Psoas muscle (tissue), 8 donors: ENCODE measurements around the gene TMEM256. TPM values are rescaled to one million over a fixed set of nuclear protein-coding genes. Genes with fewer than 3 reads are reported as not detected.
"Not testable (repeated sequence)": the region's sequence is repeated elsewhere in the genome, so short reads cannot be mapped to it uniquely, and the experiment has no call there.

Experiments used
- ATAC-seq, 4 donors: fragments of 200-7000 bp; cut with Tn5 transposase; one replicate each; pipeline ENCODE4 v1.9.1; 2020; ENCODE audit warnings: moderate library complexity in 3 of 4, mild to moderate bottlenecking in 2 of 4
- DNase-seq, 2 donors: peaks; one replicate each; pipeline ENCODE4 v3.0.0-alpha.2; 2020
- H3K27ac ChIP-seq: fragments of 200-600 bp; one replicate; pipeline ENCODE4 v1.8.0; 2022
- H3K27me3 ChIP-seq, 3 donors: fragments of 200-600 bp in 1 of 3; one replicate each; pipeline versions ENCODE4 v1.6.1 to v1.8.0; 2013 to 2022; ENCODE audit warnings: low read length in 2 of 3, mild to moderate bottlenecking in 2 of 3, moderate library complexity in 1 of 3; ENCODE audit not compliant: insufficient read depth in 3 of 3
- H3K36me3 ChIP-seq, 2 donors: fragments of 200-600 bp in 1 of 2; one replicate each; pipeline versions ENCODE4 v1.6.1 to v1.8.0; 2013 to 2022; ENCODE audit warnings: low read depth in 1 of 2, mild to moderate bottlenecking in 1 of 2, moderate library complexity in 1 of 2; ENCODE audit not compliant: insufficient read depth in 1 of 2
- H3K4me1 ChIP-seq: fragments of 200-600 bp; one replicate; pipeline ENCODE4 v1.8.0; 2022
- H3K4me3 ChIP-seq: fragments of 200-600 bp; one replicate; pipeline ENCODE4 v1.8.0; 2022; ENCODE audit warnings: mild to moderate bottlenecking
- H3K9me3 ChIP-seq: fragments of 200-600 bp; one replicate; pipeline ENCODE4 v1.8.0; 2022
- WGBS, 3 donors: extraction: QIAGEN DNeasy Blood & Tissue Kit; methylation state at CpG; one replicate each; pipeline versions ENCODE4 v1.1.6 to v1.1.7; 2013; 5-methylcytosine and 5-hydroxymethylcytosine counted together
- intact Hi-C, 2 donors: fragments of 100-400 bp; cut with DNase I; formaldehyde crosslinking; loops; one replicate each; pipeline versions ENCODE4 v1.11.0 to v1.14.2; 2022
- polyA plus RNA-seq, 3 donors: library from polyadenylated mRNA; stranded (reverse); fragments of 200-250 nt; gene quantifications; one replicate each; pipeline ENCODE4 v1.2.3, GENCODE V29; 2013
- total RNA-seq, 4 donors: library from RNA; stranded (reverse); fragmentation: NEBNext Ultra II Directional in 2 of 4; extraction: Animal tissue kit (Norgen Biotek cat#: 25700) in 2 of 4; gene quantifications; one replicate each; pipeline versions ENCODE4 v1.2.1 to v1.2.4, GENCODE V29; 2021 to 2023
- TF ChIP-seq, protein P1 (sequence below): fragments of 200-600 bp; IDR thresholded peaks from one replicate; pipeline ENCODE4 v1.8.0; 2022; ENCODE audit warnings: antibody characterized with exemption
- donor health status: healthy with polysubstance abuse.
- donor health status: DM: no; HTN: no; CAD: no; lungs with moderate emphysema.
- donor health status: Bipolar disorder and iron deficiency.
- donor health status: healthy.
- donor health status: DM: yes; HTN: yes; CAD: no.
- donor health status: DM: no; HTN: no; CAD: no.
- donor health status: DM: no; HTN: no; CAD: no.
- donor health status: DM: yes; HTN: yes; CAD: no.

Gene TMEM256
- total and polyA plus RNA-seq, 7 donors = 47.1 to 80.4 (median 62.4) TPM

DNA sequence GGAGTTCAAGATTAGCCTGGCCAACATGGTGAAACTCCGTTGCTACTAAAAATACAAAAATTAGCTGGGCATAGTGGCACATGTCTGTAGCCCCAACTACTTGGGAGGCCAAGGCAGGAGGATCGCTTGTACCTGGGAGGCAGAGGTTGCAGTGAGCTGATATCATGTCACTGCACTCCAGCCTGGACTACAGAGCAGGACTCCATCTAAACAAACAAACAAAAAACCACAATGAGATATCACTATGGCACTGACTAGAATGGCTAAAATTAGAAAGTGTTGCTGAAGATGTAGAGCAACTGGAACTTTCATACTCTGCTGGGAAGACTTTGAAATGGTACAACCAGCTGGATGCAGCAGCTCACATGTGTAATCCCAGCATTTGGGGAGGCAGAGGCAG, 29.5 kb downstream of the TMEM256 start:
- H3K9me3 ChIP-seq = no peaks in the 10 kb centered on the region
- no peak for ATAC-seq
- no peak for DNase-seq
- no peaks in the 10 kb centered on the region for H3K36me3 ChIP-seq
- H3K4me3 ChIP-seq = no peak overlapping the region
- peaks cover 0 to 3% (median 0%) of the 10 kb centered on the region in 3 donors for H3K27me3 ChIP-seq
- H3K27ac ChIP-seq = no peak overlapping the region
- WGBS, 3 donors = 87 to 96% (median 88%) methylated on average over 2 of the region's 2 CpGs
- TF ChIP-seq, protein P1, sequence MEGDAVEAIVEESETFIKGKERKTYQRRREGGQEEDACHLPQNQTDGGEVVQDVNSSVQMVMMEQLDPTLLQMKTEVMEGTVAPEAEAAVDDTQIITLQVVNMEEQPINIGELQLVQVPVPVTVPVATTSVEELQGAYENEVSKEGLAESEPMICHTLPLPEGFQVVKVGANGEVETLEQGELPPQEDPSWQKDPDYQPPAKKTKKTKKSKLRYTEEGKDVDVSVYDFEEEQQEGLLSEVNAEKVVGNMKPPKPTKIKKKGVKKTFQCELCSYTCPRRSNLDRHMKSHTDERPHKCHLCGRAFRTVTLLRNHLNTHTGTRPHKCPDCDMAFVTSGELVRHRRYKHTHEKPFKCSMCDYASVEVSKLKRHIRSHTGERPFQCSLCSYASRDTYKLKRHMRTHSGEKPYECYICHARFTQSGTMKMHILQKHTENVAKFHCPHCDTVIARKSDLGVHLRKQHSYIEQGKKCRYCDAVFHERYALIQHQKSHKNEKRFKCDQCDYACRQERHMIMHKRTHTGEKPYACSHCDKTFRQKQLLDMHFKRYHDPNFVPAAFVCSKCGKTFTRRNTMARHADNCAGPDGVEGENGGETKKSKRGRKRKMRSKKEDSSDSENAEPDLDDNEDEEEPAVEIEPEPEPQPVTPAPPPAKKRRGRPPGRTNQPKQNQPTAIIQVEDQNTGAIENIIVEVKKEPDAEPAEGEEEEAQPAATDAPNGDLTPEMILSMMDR = no peak
- intact Hi-C loops = no loop called here
- no peaks in the 10 kb centered on the region for H3K4me1 ChIP-seq

DNA sequence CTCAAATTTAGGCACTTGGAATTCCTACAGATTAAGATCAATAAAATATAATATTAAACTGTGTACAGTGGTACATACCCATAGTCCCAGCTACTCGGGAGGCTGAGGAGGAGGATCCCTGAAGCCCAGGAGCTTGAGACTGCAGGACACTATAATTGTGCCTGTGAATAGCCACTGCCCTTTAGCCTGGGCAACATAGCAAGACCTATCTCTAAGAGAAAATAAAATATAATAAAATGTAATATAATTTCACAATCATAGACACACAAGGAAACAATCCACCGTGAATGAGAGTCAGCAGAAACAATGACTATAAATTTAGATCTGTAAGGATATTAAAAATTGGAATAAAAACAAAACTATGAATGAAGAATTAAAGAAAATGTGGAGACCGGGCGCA, 33.0 kb downstream of the TMEM256 start:
- DNase-seq (no peak), ATAC-seq (no peak)
- H3K9me3 ChIP-seq = no peaks in the 10 kb centered on the region
- H3K27me3 ChIP-seq = peaks cover 0 to 3% (median 0%) of the 10 kb centered on the region in 3 donors
- no peaks in the 10 kb centered on the region for H3K36me3 ChIP-seq
- H3K4me3 ChIP-seq = no peak overlapping the region
- intact Hi-C loops = no loop called here
- H3K27ac ChIP-seq = no peak overlapping the region
- 74 to 91% (median 81%) methylated on average over 4 of the region's 4 CpGs for WGBS, 3 donors
- TF ChIP-seq, protein P1 = no peak
- H3K4me1 ChIP-seq = no peaks in the 10 kb centered on the region

DNA sequence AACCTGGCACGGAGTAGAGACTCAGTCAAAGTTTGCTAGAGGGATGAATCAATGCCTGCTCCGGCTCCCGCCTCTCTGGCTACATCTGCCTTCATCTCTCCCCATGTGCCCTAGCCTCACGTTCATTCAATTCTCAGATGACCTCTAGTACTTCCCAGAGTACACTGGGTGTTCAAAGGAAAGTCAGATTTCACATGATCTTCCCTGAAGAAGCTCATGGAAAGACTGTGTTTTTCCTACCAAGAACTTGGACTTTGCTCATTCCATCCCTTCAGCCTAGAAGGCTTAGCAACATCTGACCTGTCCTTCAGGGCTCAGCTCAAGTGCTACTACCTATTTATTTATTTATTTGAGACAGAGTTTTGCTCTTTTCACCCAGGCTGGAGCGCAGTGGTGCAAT, 34.1 kb downstream of the TMEM256 start:
- Histone ChIP-seq H3K36me3 (no peaks in the 10 kb centered on the region), H3K4me1 (no peaks in the 10 kb centered on the region), H3K27me3 (peaks cover 0 to 3% (median 0%) of the 10 kb centered on the region in 3 donors), H3K27ac (no peak overlapping the region), H3K4me3 (no peak overlapping the region), H3K9me3 (no peaks in the 10 kb centered on the region)
- WGBS, 3 donors = 81 to 90% (median 81%) methylated on average over 5 of the region's 5 CpGs
- TF ChIP-seq, protein P1 = no peak
- ATAC-seq = no peak
- intact Hi-C loops = loop anchor here in 1 of 2 donors (5.0 kb wide), 1 partner anchor 62 kb away; no protein-coding TSS in a partner anchor
- no peak for DNase-seq

DNA sequence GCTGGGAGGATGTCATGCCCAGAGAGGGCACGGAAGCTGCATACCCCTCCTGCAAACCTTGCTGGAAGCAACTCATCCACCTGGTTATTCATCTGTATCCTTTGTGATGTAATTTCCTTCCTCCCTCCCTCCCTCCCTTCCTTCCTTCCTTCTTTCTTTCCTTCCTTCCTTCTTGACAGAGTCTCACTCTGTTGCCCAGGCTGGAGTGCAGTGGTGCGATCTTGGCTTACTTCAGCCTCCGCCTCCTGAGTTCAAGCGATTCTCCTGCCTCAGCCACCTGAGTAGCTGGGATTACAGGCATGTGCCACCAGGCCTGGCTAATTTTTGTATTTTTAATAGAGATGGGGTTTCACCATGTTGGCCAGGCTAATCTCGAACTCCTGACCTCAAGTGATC, 35.3 kb downstream of the TMEM256 start:
- not testable (repeated sequence) for H3K4me1 ChIP-seq, H3K36me3 ChIP-seq, H3K9me3 ChIP-seq, ATAC-seq, H3K4me3 ChIP-seq, H3K27ac ChIP-seq, DNase-seq, H3K27me3 ChIP-seq
- WGBS, 3 donors = 79 to 89% (median 80%) methylated on average over 5 of the region's 5 CpGs
- intact Hi-C loops = loop anchor here in 1 of 2 donors (5.0 kb wide), 1 partner anchor 64 kb away; no protein-coding TSS in a partner anchor

DNA sequence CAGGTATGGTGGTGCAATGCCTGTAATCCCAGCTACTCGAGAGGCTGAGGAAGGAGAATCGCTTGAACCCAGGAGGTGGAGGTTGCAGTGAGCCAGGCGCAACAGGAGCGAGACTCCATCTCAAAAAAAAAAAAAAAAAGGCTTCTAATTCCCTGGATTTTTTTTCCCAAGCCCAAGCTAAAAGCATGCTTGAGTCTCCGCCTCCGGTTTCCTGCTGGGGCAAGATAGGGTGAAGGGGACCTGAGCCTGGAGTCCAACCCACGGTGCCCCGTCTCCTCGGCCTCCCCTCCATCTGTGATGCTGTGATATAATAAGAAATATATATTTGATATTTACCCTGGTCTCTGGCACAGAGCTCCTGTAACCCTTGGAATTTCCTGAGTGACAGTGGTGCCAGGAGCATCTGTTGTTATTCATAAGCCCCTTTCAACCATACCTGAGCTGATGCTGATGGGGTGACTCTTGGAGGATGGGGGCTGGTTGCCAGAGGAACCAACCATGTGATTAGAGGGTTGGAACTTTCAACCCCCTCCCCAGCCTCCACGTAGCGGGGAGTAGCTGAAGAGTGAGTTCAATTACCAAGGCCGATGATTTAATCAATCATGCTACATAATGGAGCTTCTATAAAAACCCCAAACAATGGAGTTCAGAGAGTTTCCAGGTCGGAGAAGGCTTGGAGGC, 35.8 kb downstream of the TMEM256 start:
- WGBS, 3 donors = 69 to 76% (median 75%) methylated on average over 13 of the region's 13 CpGs
- ATAC-seq (no peak), DNase-seq (no peak)
- Histone ChIP-seq H3K4me3 (no peak overlapping the region), H3K36me3 (no peaks in the 10 kb centered on the region), H3K27ac (no peak overlapping the region), H3K27me3 (peaks cover 0 to 3% (median 0%) of the 10 kb centered on the region in 3 donors), H3K4me1 (no peaks in the 10 kb centered on the region), H3K9me3 (no peaks in the 10 kb centered on the region)
- TF ChIP-seq, protein P1 = no peak
- intact Hi-C loops = loop anchor here in 1 of 2 donors (5.0 kb wide), 1 partner anchor 64 kb away; no protein-coding TSS in a partner anchor
